GM18508 (cell line): ENCODE measurements around the gene LRPPRC.

Source experiments
- ATAC-seq: cut with Tn5 transposase; IDR thresholded peaks from one replicate; pipeline ENCODE4 v1.9.1; 2021; ENCODE audit warnings: moderate number of reproducible peaks; ENCODE audit not compliant: insufficient read depth, unreplicated experiment

LRPPRC gene

GRCh38 chr2:43877782-43878464, 117.9 kb downstream of the LRPPRC start:
- no peak for ATAC-seq

- no peak for ATAC-seq
These were observed 120.9 kb downstream of the LRPPRC start for GRCh38 chr2:43874776-43875451.

- ATAC-seq: no peak
These were observed 123.6 kb downstream of the LRPPRC start for GRCh38 chr2:43872151-43872550.

- ATAC-seq: no peak
These were observed 140.5 kb downstream of the LRPPRC start for GRCh38 chr2:43855292-43855691.

GRCh38 chr2:43854671-43855070, 141.1 kb downstream of the LRPPRC start:
- no peak for ATAC-seq

GRCh38 chr2:43853141-43854081, 142.4 kb downstream of the LRPPRC start:
- ATAC-seq: no peak

- ATAC-seq: no peak
These were observed 143.5 kb downstream of the LRPPRC start for GRCh38 chr2:43852196-43852730.

- no peak for ATAC-seq
These were observed 144.5 kb downstream of the LRPPRC start for GRCh38 chr2:43851011-43851980.

- ATAC-seq: no peak
These were observed 147.6 kb downstream of the LRPPRC start for GRCh38 chr2:43848214-43848613.

- no peak for ATAC-seq
These were observed 149.5 kb downstream of the LRPPRC start for GRCh38 chr2:43846140-43846793.

- no peak for ATAC-seq
These were observed 150.6 kb downstream of the LRPPRC start for GRCh38 chr2:43845181-43845580.

- no peak for ATAC-seq
These were observed 152.9 kb downstream of the LRPPRC start for GRCh38 chr2:43842866-43843226.

- ATAC-seq: no peak
These were observed 153.6 kb downstream of the LRPPRC start for GRCh38 chr2:43841949-43842865.

- ATAC-seq: no peak
These were observed 154.8 kb downstream of the LRPPRC start for GRCh38 chr2:43840965-43841364.

- no peak for ATAC-seq
These were observed 155.8 kb downstream of the LRPPRC start for GRCh38 chr2:43839776-43840564.

- no peak for ATAC-seq
These were observed 157.1 kb downstream of the LRPPRC start, which contains the start of the genes ABCG5 and ABCG8 for GRCh38 chr2:43838560-43839267. ABCG5 (minus strand) TSS chr2:43838839; CDS start chr2:43838679, 160 bp downstream. ABCG8 (plus strand) TSS chr2:43838971; CDS start chr2:43839054, 83 bp downstream.
